H1 (cell line): ENCODE data around the gene CUL2. TPM values are rescaled to one million over a fixed set of nuclear protein-coding genes. Genes with fewer than 3 reads are reported as not detected.

Experiments used
- ATF3 ChIP-seq: IDR thresholded peaks from 2 replicates; pipeline ENCODE4 v1.6.1; 2011; ENCODE audit warnings: low read depth, mild to moderate bottlenecking, low read length; ENCODE audit not compliant: insufficient read depth
- BRCA1 ChIP-seq: IDR thresholded peaks from 2 replicates; pipeline ENCODE4 v1.6.1; 2012; ENCODE audit warnings: low read depth, low read length, improper control_type of control experiment
- CHD7 ChIP-seq: fragments of 300-600 bp; sonication (generic); IDR thresholded peaks from 2 replicates; pipeline ENCODE4 v1.7.1; 2012; ENCODE audit warnings: low read length, moderate library complexity, mild to moderate bottlenecking, inconsistent platforms; ENCODE audit not compliant: insufficient replicate concordance
- CREB1 ChIP-seq: IDR thresholded peaks from 2 replicates; pipeline ENCODE4 v1.6.1; 2012; ENCODE audit warnings: inconsistent platforms
- EGR1 ChIP-seq: IDR thresholded peaks from 2 replicates; pipeline ENCODE4 v1.6.1; 2011; ENCODE audit warnings: low read depth, low read length, borderline replicate concordance
- HDAC6 ChIP-seq: IDR thresholded peaks from one replicate; pipeline ENCODE4 v1.7.1; 2012; ENCODE audit warnings: low read depth, mild to moderate bottlenecking, inconsistent platforms, low read length, moderate library complexity
- KDM5A ChIP-seq: fragments of 200-600 bp; IDR thresholded peaks from 2 replicates; pipeline ENCODE4 v1.7.1; 2012; ENCODE audit warnings: mild to moderate bottlenecking, low read length, inconsistent platforms, mixed read lengths
- POU5F1 ChIP-seq: IDR thresholded peaks from 2 replicates; pipeline ENCODE4 v1.6.1; 2011; ENCODE audit warnings: low read depth, mild to moderate bottlenecking, low read length, moderate library complexity
- RFX5 ChIP-seq: IDR thresholded peaks from 2 replicates; pipeline ENCODE4 v1.6.1; 2011; ENCODE audit warnings: low read depth, low read length, improper control_type of control experiment, borderline replicate concordance
- SP4 ChIP-seq: IDR thresholded peaks from 2 replicates; pipeline ENCODE4 v1.6.1; 2012; ENCODE audit warnings: low read length, inconsistent platforms
- SRF ChIP-seq: IDR thresholded peaks from 2 replicates; pipeline ENCODE4 v1.6.1; 2011; ENCODE audit warnings: mild to moderate bottlenecking, low read depth, low read length, moderate library complexity
- SUZ12 ChIP-seq: fragments of 200-600 bp; sonication (generic); IDR thresholded peaks from 2 replicates; pipeline ENCODE4 v1.6.1; 2012; ENCODE audit warnings: mild to moderate bottlenecking, inconsistent platforms, low read length, moderate library complexity, mixed read lengths
- TEAD4 ChIP-seq: IDR thresholded peaks from 2 replicates; pipeline ENCODE4 v1.6.1; 2012; ENCODE audit warnings: low read depth, low read length, inconsistent platforms, mixed read lengths
- polyA plus RNA-seq, 7 experiments: library from polyadenylated mRNA; depleted of rRNA in 3 of 7; stranded (reverse) in 5 of 7; unstranded in 2 of 7; fragments of >200 nt in 5 of 7; fragments of 200-250 nt in 2 of 7; gene quantifications; 1 replicate in 5 of 7; 2 replicates in 1 of 7; 4 replicates in 1 of 7; pipeline versions ENCODE4 v1.2.1 to v1.2.3, GENCODE V29; 2011 to 2013; ENCODE audit warnings: missing spikeins in 2 of 7, mixed read lengths in 2 of 7
- total RNA-seq: library from RNA; stranded (reverse); fragmentation: NEBNext Ultra II Directional; extraction: Animal tissue kit (Norgen Biotek cat#: 25700); gene quantifications from 2 replicates; pipeline ENCODE4 v1.2.1, GENCODE V29; 2021

CUL2 gene
- total and polyA plus RNA-seq, 2 of the 8 experiments (the other 6 are each of a cell fraction or from before 2014, with no cell fraction given), result 10.2 to 43.1 TPM

- TF ChIP-seq CHD7 (no peak), ATF3 (no peak), KDM5A (no peak), HDAC6 (no peak), SP4 (no peak), RFX5 (no peak), SRF (no peak), BRCA1 (no peak), TEAD4 (no peak), POU5F1 (no peak), EGR1 (no peak), SUZ12 (no peak), CREB1 (no peak)
These were observed 85.5 kb downstream of the CUL2 start (continued) for GRCh38 chr10:35004651-35005050.
